IMR-90 (cell line): ENCODE results near the gene GPR39. TPM values are rescaled to one million over a fixed set of nuclear protein-coding genes. Genes with fewer than 3 reads are reported as not detected.

Experiments
- ATAC-seq: fragments of 200-7000 bp; cut with Tn5 transposase; 2 replicates; pipeline ENCODE4 v1.9.1; 2020; ENCODE audit warnings: low read depth, mild to moderate bottlenecking, moderate library complexity
- BruUV-seq: library from RNA; stranded (reverse); fragments of 400-500 nt; replicated peaks from 2 replicates; lab custom pipeline; 2021; lab: Mats Ljungman, UMichigan
- CTCF ChIA-PET: fragments of 300-600 bp; formaldehyde crosslinking; extraction: SDS; loops from one replicate; lab custom pipeline; 2021; ENCODE audit warnings: antibody characterized with exemption; lab: Yijun Ruan, JAX
- POLR2A ChIA-PET: fragments of 300-600 bp; sonication (Branson Sonifier 250); formaldehyde crosslinking; loops from one replicate; lab custom pipeline; 2022; ENCODE audit warnings: antibody characterized with exemption; ENCODE audit not compliant: unreplicated experiment; lab: Charles Lee
- DNase-seq: peaks from one replicate; pipeline ENCODE4 v3.0.0; 2013
- H2AFZ ChIP-seq: replicated peaks from 2 replicates; pipeline ENCODE3; 2013; ENCODE audit warnings: low read length, mild to moderate bottlenecking; ENCODE audit not compliant: poor library complexity
- H2AK5ac ChIP-seq: 2 replicates; pipeline ENCODE4 v1.6.1; 2013; ENCODE audit warnings: low read depth, low read length, inconsistent platforms
- H2AK9ac ChIP-seq: replicated peaks from 2 replicates; pipeline ENCODE3; 2013; ENCODE audit warnings: mild to moderate bottlenecking, low read depth, low read length, moderate library complexity; ENCODE audit not compliant: poor library complexity
- H2BK120ac ChIP-seq: 2 replicates; pipeline ENCODE4 v1.6.1; 2013; ENCODE audit warnings: low read depth, low read length, inconsistent platforms
- H2BK15ac ChIP-seq: 3 replicates; pipeline ENCODE4 v1.6.1; 2013; ENCODE audit warnings: low read depth, low read length, inconsistent platforms
- H2BK20ac ChIP-seq: 2 replicates; pipeline ENCODE4 v1.6.1; 2013; ENCODE audit warnings: low read depth, mild to moderate bottlenecking, inconsistent platforms, low read length, moderate library complexity
- H2BK5ac ChIP-seq: 2 replicates; pipeline ENCODE4 v1.6.1; 2013; ENCODE audit warnings: mild to moderate bottlenecking, low read depth, low read length, inconsistent platforms; ENCODE audit not compliant: poor library complexity, severe bottlenecking
- H3K14ac ChIP-seq: replicated peaks from 2 replicates; pipeline ENCODE4 v1.6.1; 2013; ENCODE audit warnings: low read depth, low read length, inconsistent platforms
- H3K18ac ChIP-seq: 2 replicates; pipeline ENCODE4 v1.6.1; 2013; ENCODE audit warnings: low read depth, low read length, control low read depth
- H3K23ac ChIP-seq: 2 replicates; pipeline ENCODE4 v1.6.1; 2013; ENCODE audit warnings: low read depth, low read length, inconsistent platforms
- H3K27ac ChIP-seq: 2 replicates; pipeline ENCODE4 v1.5.1; 2013; ENCODE audit warnings: mild to moderate bottlenecking, control low read depth, low read length; ENCODE audit not compliant: insufficient read depth
- H3K27me3 ChIP-seq: 2 replicates; pipeline ENCODE4 v1.6.1; 2013; ENCODE audit warnings: low read length; ENCODE audit not compliant: control insufficient read depth, insufficient read depth
- H3K36me3 ChIP-seq: 2 replicates; pipeline ENCODE4 v1.6.1; 2013; ENCODE audit warnings: low read length, mixed read lengths; ENCODE audit not compliant: control insufficient read depth, insufficient read depth
- H3K4ac ChIP-seq: 2 replicates; pipeline ENCODE4 v1.6.1; 2013; ENCODE audit warnings: low read depth, low read length, inconsistent platforms
- H3K4me1 ChIP-seq: 2 replicates; pipeline ENCODE4 v1.6.1; 2013; ENCODE audit warnings: low read length, mixed read lengths; ENCODE audit not compliant: control insufficient read depth, insufficient read depth
- H3K4me2 ChIP-seq: 2 replicates; pipeline ENCODE4 v1.6.1; 2013; ENCODE audit warnings: low read depth, mild to moderate bottlenecking, control low read depth, low read length, moderate library complexity
- H3K4me3 ChIP-seq: 2 replicates; pipeline ENCODE4 v1.5.1; 2013; ENCODE audit warnings: low read depth, mild to moderate bottlenecking, control low read depth, low read length, moderate library complexity; ENCODE audit not compliant: insufficient read depth
- H3K56ac ChIP-seq: 2 replicates; pipeline ENCODE4 v1.6.1; 2013; ENCODE audit warnings: low read length, inconsistent platforms; ENCODE audit not compliant: insufficient read depth; ENCODE audit errors: extremely low read depth
- H3K79me1 ChIP-seq, 2 experiments: 2 replicates each; pipeline ENCODE4 v1.6.1; 2013; ENCODE audit warnings: low read length in 2 of 2, inconsistent platforms in 1 of 2, low read depth in 1 of 2
- H3K9ac ChIP-seq: 2 replicates; pipeline ENCODE4 v1.6.1; 2013; ENCODE audit warnings: low read depth, low read length, control low read depth
- H3K9me1 ChIP-seq: 2 replicates; pipeline ENCODE4 v1.6.1; 2013; ENCODE audit warnings: low read length, inconsistent platforms; ENCODE audit not compliant: insufficient read depth
- H3K9me3 ChIP-seq: 2 replicates; pipeline ENCODE4 v1.6.1; 2013; ENCODE audit warnings: low read length; ENCODE audit not compliant: control insufficient read depth, insufficient read depth
- H4K20me1 ChIP-seq: 2 replicates; pipeline ENCODE4 v1.6.1; 2013; ENCODE audit warnings: low read length, inconsistent platforms; ENCODE audit not compliant: insufficient read depth
- H4K5ac ChIP-seq: 2 replicates; pipeline ENCODE4 v1.6.1; 2013; ENCODE audit warnings: mild to moderate bottlenecking, low read depth, low read length, control low read depth
- H4K8ac ChIP-seq, 2 experiments: 2 replicates each; pipeline ENCODE4 v1.6.1; 2013; ENCODE audit warnings: low read depth in 2 of 2, low read length in 2 of 2, control low read depth in 1 of 2, inconsistent platforms in 1 of 2
- H4K91ac ChIP-seq: 2 replicates; pipeline ENCODE4 v1.6.1; 2013; ENCODE audit warnings: low read depth, low read length, inconsistent platforms; ENCODE audit not compliant: insufficient read depth
- POLR2A ChIP-seq: IDR thresholded peaks from 2 replicates; pipeline ENCODE4 v1.6.1; 2012; ENCODE audit warnings: mild to moderate bottlenecking, low read depth, low read length
- USF2 ChIP-seq: fragments of 150-350 bp; IDR thresholded peaks from 2 replicates; pipeline ENCODE4 v1.6.1; 2017; ENCODE audit warnings: mild to moderate bottlenecking, antibody characterized with exemption, low read length, low read depth
- WGBS, 2 experiments: methylation state at CpG; one replicate each; pipeline versions ENCODE4 v1.1.5 to v1.1.7; 2013; ENCODE audit warnings: missing lambda C conversion rate in 2 of 2; ENCODE audit not compliant: insufficient read length in 1 of 2; ENCODE audit errors: extremely low coverage in 2 of 2; 5-methylcytosine and 5-hydroxymethylcytosine counted together
- dilution Hi-C: fragments of 300-500 bp; cut with HindIII; formaldehyde crosslinking; loops from one replicate; pipeline ENCODE4 v1.14.3; 2018; ENCODE audit warnings: low sequenced_read_pairs; ENCODE audit not compliant: unreplicated experiment
- in situ Hi-C: fragments of 300-500 bp; cut with MboI; formaldehyde crosslinking; loops from 3 replicates; pipeline ENCODE4 v1.14.3; 2019; ENCODE audit warnings: low sequenced_read_pairs, inconsistent platforms, mixed read lengths
- intact Hi-C: fragments of 100-400 bp; cut with micrococcal nuclease; formaldehyde crosslinking; loops from 2 replicates; pipeline ENCODE4 v1.10.0; 2022
- polyA plus RNA-seq, 3 experiments: library from polyadenylated mRNA; depleted of rRNA; stranded (reverse); fragments of >200 nt; gene quantifications; 2 replicates each; pipeline ENCODE4 v1.2.3, GENCODE V29; 2012; ENCODE audit warnings: low replicate concordance in 1 of 3
- total RNA-seq: library from RNA; depleted of rRNA; stranded (reverse); fragments of >200 nt; gene quantifications from 2 replicates; pipeline ENCODE4 v1.2.3, GENCODE V29; 2012
- TF ChIP-seq, protein P1 (sequence below): conservative IDR thresholded peaks from 2 replicates; pipeline ENCODE4 v1.5.1; 2012; ENCODE audit warnings: mild to moderate bottlenecking, low read depth, low read length, improper control_type of control experiment

The GPR39 gene
- total and polyA plus RNA-seq, 2 of the 4 experiments (the other 2 are of a cell fraction): 4.4 to 9.0 TPM

DNA sequence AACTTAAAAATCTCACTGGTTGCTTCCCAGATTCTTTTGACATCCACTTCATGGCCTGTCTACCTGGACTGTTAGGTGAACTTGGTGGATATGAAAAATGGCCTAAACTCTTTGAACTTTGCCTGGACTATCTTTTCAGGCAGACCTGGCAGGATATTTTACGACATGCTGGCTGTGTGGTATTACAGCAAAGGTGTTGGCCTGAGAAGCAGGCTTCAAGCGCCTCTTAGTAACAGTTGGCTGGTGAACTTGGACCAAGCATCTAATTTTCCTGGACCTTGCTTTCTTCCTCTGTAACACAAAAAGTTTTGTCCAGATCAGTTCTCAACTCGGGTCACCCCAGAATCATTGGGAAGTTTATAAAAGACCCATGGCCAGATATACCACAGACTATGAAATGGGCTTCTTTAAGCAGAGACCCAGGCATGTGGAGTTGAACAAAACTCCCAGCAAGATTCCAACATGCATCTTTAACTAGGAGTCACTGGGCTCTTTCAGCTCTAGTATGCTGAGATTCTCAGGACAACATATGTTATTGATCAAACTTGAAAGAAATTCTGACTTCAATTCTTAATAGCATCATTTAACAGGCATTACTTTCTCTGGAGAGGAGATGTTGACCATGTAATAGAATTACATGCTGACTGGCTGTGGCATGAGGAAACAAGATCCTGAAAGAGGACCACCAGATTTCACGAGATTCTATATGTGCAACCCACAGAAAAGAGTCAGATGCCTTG lies 249.0 kb downstream of the GPR39 start:
- ATAC-seq: no peak
- ChIA-PET CTCF (interaction anchor here (0.6 kb wide), 1 partner anchor 15 kb away, joined by 5 read pairs; no protein-coding TSS in a partner anchor), POLR2A (no interaction called here)
- no peak overlapping the region for H2BK120ac ChIP-seq
- H3K4me3 ChIP-seq: no peak overlapping the region
- peak overlapping the region; percentile 1; the same call in 1 of the 2 replicates for H3K14ac ChIP-seq
- TF ChIP-seq POLR2A: no peak
- TF ChIP-seq USF2: no peak
- TF ChIP-seq, protein P1, sequence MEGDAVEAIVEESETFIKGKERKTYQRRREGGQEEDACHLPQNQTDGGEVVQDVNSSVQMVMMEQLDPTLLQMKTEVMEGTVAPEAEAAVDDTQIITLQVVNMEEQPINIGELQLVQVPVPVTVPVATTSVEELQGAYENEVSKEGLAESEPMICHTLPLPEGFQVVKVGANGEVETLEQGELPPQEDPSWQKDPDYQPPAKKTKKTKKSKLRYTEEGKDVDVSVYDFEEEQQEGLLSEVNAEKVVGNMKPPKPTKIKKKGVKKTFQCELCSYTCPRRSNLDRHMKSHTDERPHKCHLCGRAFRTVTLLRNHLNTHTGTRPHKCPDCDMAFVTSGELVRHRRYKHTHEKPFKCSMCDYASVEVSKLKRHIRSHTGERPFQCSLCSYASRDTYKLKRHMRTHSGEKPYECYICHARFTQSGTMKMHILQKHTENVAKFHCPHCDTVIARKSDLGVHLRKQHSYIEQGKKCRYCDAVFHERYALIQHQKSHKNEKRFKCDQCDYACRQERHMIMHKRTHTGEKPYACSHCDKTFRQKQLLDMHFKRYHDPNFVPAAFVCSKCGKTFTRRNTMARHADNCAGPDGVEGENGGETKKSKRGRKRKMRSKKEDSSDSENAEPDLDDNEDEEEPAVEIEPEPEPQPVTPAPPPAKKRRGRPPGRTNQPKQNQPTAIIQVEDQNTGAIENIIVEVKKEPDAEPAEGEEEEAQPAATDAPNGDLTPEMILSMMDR: no peak
- H4K91ac ChIP-seq: no peak overlapping the region; the same call in 1 of the 2 replicates
- peaks cover 2% of the 10 kb centered on the region; the same call in 1 of the 2 replicates for H3K36me3 ChIP-seq
- dilution Hi-C loops: no loop called here
- H3K4me1 ChIP-seq: peaks cover 8% of the 10 kb centered on the region
- peak overlapping the region; percentile 68 for H3K23ac ChIP-seq
- in situ Hi-C loops: loop anchor here (25.0 kb wide), 2 partner anchors 897 to 1172 kb away; partner anchors contain the start of gene NCKAP5
- H2AK9ac ChIP-seq: no peak overlapping the region
- no peak overlapping the region for H3K27ac ChIP-seq
- WGBS, 2 experiments: 100% methylated on average over 1 of the region's 4 CpGs; no CpG with 5 or more reads in 1 of the 2 experiments
- BruUV-seq: no TSS peak
- H3K4me2 ChIP-seq: no peak overlapping the region
- no peak overlapping the region for H3K56ac ChIP-seq
- no peak overlapping the region for H2AFZ ChIP-seq
- peaks cover 23 to 61% of the 10 kb centered on the region in 2 experiments for H3K79me1 ChIP-seq
- H3K18ac ChIP-seq: no peak overlapping the region
- DNase-seq: no peak
- H3K9ac ChIP-seq: no peak overlapping the region
- H3K27me3 ChIP-seq: no peaks in the 10 kb centered on the region
- no peak overlapping the region for H2AK5ac ChIP-seq
- no peak overlapping the region for H2BK15ac ChIP-seq
- no peak overlapping the region for H4K5ac ChIP-seq
- no peak overlapping the region for H4K8ac ChIP-seq
- no peak overlapping the region for H2BK5ac ChIP-seq
- peaks cover 8% of the 10 kb centered on the region for H4K20me1 ChIP-seq
- intact Hi-C loops: no loop called here
- no peaks in the 10 kb centered on the region for H3K9me3 ChIP-seq
- H2BK20ac ChIP-seq: no peak overlapping the region
- H3K4ac ChIP-seq: peak overlapping the region; percentile 8; the same call in 1 of the 2 replicates
- peaks cover 13% of the 10 kb centered on the region for H3K9me1 ChIP-seq
